OCI-LY1 (cell line): ENCODE results near the gene PHLPP1.

Experiments used
- H2AFZ ChIP-seq: fragments of 200-600 bp; sonication (generic), shearing (Covaris generic); 2 replicates; pipeline ENCODE4 v1.6.0; 2014; ENCODE audit warnings: antibody characterized with exemption, mild to moderate bottlenecking, low read length
- H3F3A ChIP-seq: fragments of 200-600 bp; sonication (generic), shearing (Covaris generic); 2 replicates; pipeline ENCODE4 v1.6.0; 2014; ENCODE audit warnings: mild to moderate bottlenecking, antibody characterized with exemption, low read length, moderate library complexity; ENCODE audit not compliant: insufficient read depth
- H3K27ac ChIP-seq: fragments of 200-600 bp; sonication (generic); 2 replicates; pipeline ENCODE4 v1.5.1; 2014; ENCODE audit warnings: low read length, mixed run types, mild to moderate bottlenecking, low read depth; ENCODE audit not compliant: poor library complexity, severe bottlenecking
- H3K27me3 ChIP-seq: fragments of 200-600 bp; sonication (generic); 2 replicates; pipeline ENCODE4 v1.6.0; 2014; ENCODE audit warnings: antibody characterized with exemption, mild to moderate bottlenecking, low read length, moderate library complexity; ENCODE audit not compliant: insufficient read depth
- H3K36me3 ChIP-seq: fragments of 200-600 bp; sonication (generic); 2 replicates; pipeline ENCODE4 v1.6.1; 2014; ENCODE audit warnings: mild to moderate bottlenecking, antibody characterized with exemption, low read length, moderate library complexity, mixed read lengths; ENCODE audit not compliant: insufficient read depth
- H3K4me1 ChIP-seq: fragments of 200-600 bp; sonication (generic); 2 replicates; pipeline ENCODE4 v1.5.1; 2014; ENCODE audit warnings: mild to moderate bottlenecking, low read length, moderate library complexity; ENCODE audit not compliant: insufficient read depth, severe bottlenecking
- H3K4me2 ChIP-seq: fragments of 200-600 bp; sonication (generic), shearing (Covaris generic); 2 replicates; pipeline ENCODE4 v1.6.1; 2014; ENCODE audit warnings: low read length
- H3K4me3 ChIP-seq: fragments of 200-600 bp; sonication (generic); 2 replicates; pipeline ENCODE4 v1.5.1; 2014; ENCODE audit warnings: low read length, low read depth, mild to moderate bottlenecking, mixed read lengths; ENCODE audit not compliant: poor library complexity, severe bottlenecking
- H3K79me2 ChIP-seq: fragments of 200-600 bp; shearing (Covaris generic); 2 replicates; pipeline ENCODE4 v1.6.1; 2016; ENCODE audit warnings: mixed run types, low read length, mixed read lengths; ENCODE audit not compliant: insufficient read depth
- H3K9ac ChIP-seq: fragments of 200-600 bp; sonication (generic), shearing (Covaris generic); 2 replicates; pipeline ENCODE4 v1.6.1; 2014; ENCODE audit warnings: mild to moderate bottlenecking, low read length, mixed read lengths
- H3K9me2 ChIP-seq: fragments of 200-600 bp; sonication (generic), shearing (Covaris generic); 2 replicates; pipeline ENCODE4 v1.6.1; 2014; ENCODE audit warnings: low read depth, mild to moderate bottlenecking, low read length, mixed read lengths
- H3K9me3 ChIP-seq: fragments of 200-600 bp; shearing (Covaris generic); 2 replicates; pipeline ENCODE4 v1.6.1; 2014; ENCODE audit warnings: low read length, mixed read lengths
- H4K20me1 ChIP-seq: fragments of 200-600 bp; sonication (generic), shearing (Covaris generic); 2 replicates; pipeline ENCODE4 v1.6.0; 2016; ENCODE audit warnings: mild to moderate bottlenecking, low read length; ENCODE audit not compliant: insufficient read depth
- CTCF ChIP-seq: fragments of 200-600 bp; sonication (generic), shearing (Covaris generic); IDR thresholded peaks from 2 replicates; pipeline ENCODE4 v1.5.1; 2017; ENCODE audit warnings: mild to moderate bottlenecking, antibody characterized with exemption, low read length, moderate library complexity, mixed read lengths
- EZH2 ChIP-seq: fragments of 200-600 bp; sonication (generic), shearing (Covaris generic); IDR thresholded peaks from 2 replicates; pipeline ENCODE4 v1.8.0; 2017; ENCODE audit warnings: borderline replicate concordance, mixed run types, mild to moderate bottlenecking, antibody characterized with exemption, low read length, moderate library complexity, mixed read lengths

Gene PHLPP1

GRCh38 chr18:62795813-62796212, 80.5 kb downstream of the PHLPP1 start:
- no peaks in the 10 kb centered on the region for H3K9me2 ChIP-seq
- no peaks in the 10 kb centered on the region for H3K36me3 ChIP-seq
- H3K9ac ChIP-seq, result no peak overlapping the region
- H3K27me3 ChIP-seq, result no peaks in the 10 kb centered on the region
- no peak overlapping the region for H3K27ac ChIP-seq
- H4K20me1 ChIP-seq, result no peaks in the 10 kb centered on the region
- H3K9me3 ChIP-seq, result no peaks in the 10 kb centered on the region
- no peaks in the 10 kb centered on the region for H3K4me1 ChIP-seq
- TF ChIP-seq CTCF (no peak), EZH2 (no peak)
- no peak overlapping the region for H3K4me2 ChIP-seq
- H3K4me3 ChIP-seq, result no peak overlapping the region
- H2AFZ ChIP-seq, result no peak overlapping the region
- no peaks in the 10 kb centered on the region for H3K79me2 ChIP-seq
- no peaks in the 10 kb centered on the region for H3F3A ChIP-seq

- Histone ChIP-seq H3K79me2 (no peaks in the 10 kb centered on the region), H3K9ac (no peak overlapping the region), H2AFZ (no peak overlapping the region), H4K20me1 (no peaks in the 10 kb centered on the region), H3K27ac (no peak overlapping the region), H3F3A (no peaks in the 10 kb centered on the region), H3K9me3 (no peaks in the 10 kb centered on the region), H3K36me3 (no peaks in the 10 kb centered on the region), H3K4me3 (no peak overlapping the region), H3K4me1 (no peaks in the 10 kb centered on the region), H3K27me3 (no peaks in the 10 kb centered on the region), H3K4me2 (no peak overlapping the region), H3K9me2 (no peaks in the 10 kb centered on the region)
- TF ChIP-seq EZH2 (no peak), CTCF (no peak)
These were observed 80.9 kb downstream of the PHLPP1 start for GRCh38 chr18:62796216-62796621.

- H3K9me3 ChIP-seq, result no peaks in the 10 kb centered on the region
- no peak overlapping the region for H3K4me3 ChIP-seq
- no peaks in the 10 kb centered on the region for H3K36me3 ChIP-seq
- H3K9me2 ChIP-seq, result no peaks in the 10 kb centered on the region
- H3K79me2 ChIP-seq, result no peaks in the 10 kb centered on the region
- H3K4me2 ChIP-seq, result no peak overlapping the region
- no peaks in the 10 kb centered on the region for H3K27me3 ChIP-seq
- H2AFZ ChIP-seq, result no peak overlapping the region
- H3K9ac ChIP-seq, result no peak overlapping the region
- TF ChIP-seq CTCF (no peak), EZH2 (no peak)
- no peak overlapping the region for H3K27ac ChIP-seq
- no peaks in the 10 kb centered on the region for H3K4me1 ChIP-seq
- no peaks in the 10 kb centered on the region for H3F3A ChIP-seq
- H4K20me1 ChIP-seq, result no peaks in the 10 kb centered on the region
These were observed 82.0 kb downstream of the PHLPP1 start for GRCh38 chr18:62797329-62797728.
